Measurements from ENCODE around the gene PPP5C. TPM values are rescaled to one million over a fixed set of nuclear protein-coding genes. Genes with fewer than 3 reads are reported as not detected.

The PPP5C gene
- 109 and 119 TPM in 2 replicates for total RNA-seq

DNA sequence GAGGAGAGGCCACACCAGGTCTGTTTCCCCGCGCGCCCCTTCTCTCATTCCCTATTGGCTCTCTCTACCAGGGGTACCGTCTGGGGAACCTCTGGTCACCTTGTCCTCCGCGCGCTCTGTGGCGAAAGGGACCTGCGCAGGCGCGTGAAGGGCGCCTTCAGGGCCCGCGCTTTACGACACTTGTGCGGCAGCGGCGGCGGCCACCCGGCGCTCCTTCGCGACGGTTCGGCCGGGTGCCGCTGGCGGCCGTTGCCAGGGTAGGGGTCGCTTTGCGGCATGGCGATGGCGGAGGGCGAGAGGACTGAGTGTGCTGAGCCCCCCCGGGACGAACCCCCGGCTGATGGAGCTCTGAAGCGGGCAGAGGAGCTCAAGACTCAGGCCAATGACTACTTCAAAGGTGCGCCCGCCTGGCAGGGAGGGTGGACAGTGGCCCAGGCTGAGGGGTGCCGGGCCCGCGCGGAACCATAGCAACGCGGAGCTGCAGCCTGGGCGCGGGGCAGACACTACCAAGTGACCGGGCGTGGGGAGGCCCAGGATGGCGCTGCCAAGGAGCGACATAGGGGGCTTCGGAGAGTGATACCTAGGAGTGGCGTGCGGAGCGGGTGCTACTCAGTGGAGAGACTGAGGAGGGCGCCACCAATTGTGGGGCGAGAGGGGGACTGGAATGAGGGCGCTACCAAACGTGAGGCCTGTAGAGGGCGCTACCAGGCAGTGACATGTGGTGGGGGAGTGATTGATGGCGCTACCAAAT is at the start of gene PPP5C:
TSS of gene PPP5C (plus strand) at position 267 of the 751 bp plus-strand sequence. CDS start at position 277, 10 bp downstream.

DNA sequence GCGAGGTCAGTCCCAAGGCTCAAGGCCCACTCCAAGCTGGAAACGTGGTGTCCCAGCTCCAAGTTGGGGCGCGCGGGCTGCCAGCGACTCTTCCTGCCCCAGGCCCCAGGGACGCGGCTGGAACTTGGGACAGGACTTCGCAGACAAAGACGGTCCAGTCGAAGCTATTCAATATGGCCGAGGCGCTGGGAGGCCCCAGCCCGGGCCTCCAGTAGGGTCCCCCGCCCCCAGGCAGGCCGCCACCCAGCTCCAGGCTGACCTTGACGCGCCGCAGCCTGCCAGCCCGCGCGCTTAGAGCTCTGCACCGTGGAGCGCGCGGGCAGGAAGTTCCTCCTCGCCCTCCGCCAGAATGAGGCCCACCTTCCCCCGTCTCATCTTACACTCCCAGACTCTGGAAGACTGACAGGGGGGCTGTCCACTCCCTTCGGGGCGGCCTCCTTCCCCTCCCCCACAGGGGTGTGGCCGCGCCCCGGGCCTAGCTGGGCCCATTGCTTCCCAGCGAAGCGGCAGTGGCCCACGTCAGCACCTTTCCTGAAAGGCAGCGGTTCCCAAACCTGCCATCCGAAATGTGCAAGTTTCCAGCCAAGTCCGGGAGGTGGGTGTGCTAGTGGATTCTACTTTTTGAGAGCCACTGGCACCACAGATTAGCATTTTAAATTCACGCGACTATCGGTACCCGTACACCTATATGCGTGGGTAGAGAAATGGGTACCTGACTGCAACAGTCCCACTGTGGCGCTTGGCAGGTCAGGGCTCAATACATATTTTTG is 66.6 kb downstream of the PPP5C start, which contains the start of gene CCDC8:
TSS of gene CCDC8 (minus strand) at position 303 of the 770 bp plus-strand sequence. CDS start 754 bp downstream, outside the sequence.

GRCh38 chr19:46428239-46429135 is 81.6 kb downstream of the PPP5C start, which contains the start of gene PNMA8C:
PNMA8C (minus strand) TSS chr19:46428936; CDS start chr19:46428359, 577 bp downstream.

Other genes with a start within 250 kb of the PPP5C start
- not detected in 2 replicates for gene IGFL3, start 222.4 kb upstream of the PPP5C start, total RNA-seq
- not detected in 2 replicates for gene IGFL2, start 198.8 kb upstream of the PPP5C start, total RNA-seq
- gene IGFL1, start 117.3 kb upstream of the PPP5C start, total RNA-seq: not detected in 2 replicates
- 9.1 and 10.7 TPM in 2 replicates for gene HIF3A, start 50.0 kb upstream of the PPP5C start, total RNA-seq
- 28.2 and 30.1 TPM in 2 replicates for gene CCDC8, start 66.5 kb downstream of the PPP5C start, total RNA-seq
- 0.15 and 0.50 TPM in 2 replicates for gene PNMA8C, start 81.8 kb downstream of the PPP5C start, total RNA-seq
- gene PNMA8A, start 124.5 kb downstream of the PPP5C start, total RNA-seq: 3.7 and 3.9 TPM in 2 replicates
- 0.67 and 0.74 TPM in 2 replicates for gene PNMA8B, start 148.8 kb downstream of the PPP5C start, total RNA-seq